Suprapubic skin (tissue), 3 donors: ENCODE results near the gene CRACR2B.

Source experiments
- CTCF ChIP-seq, 2 donors: fragments of 200-600 bp in 1 of 2; fragments of 450-650 bp in 1 of 2; sonication (generic) in 1 of 2; IDR thresholded peaks; one replicate each; pipeline ENCODE4 v1.5.1; 2016 to 2019; ENCODE audit warnings: antibody characterized with exemption in 2 of 2, mild to moderate bottlenecking in 1 of 2, moderate library complexity in 1 of 2
- POLR2A ChIP-seq, 2 donors: fragments of 450-650 bp; IDR thresholded peaks; one replicate each; pipeline ENCODE4 v1.6.1; 2017; ENCODE audit warnings: antibody characterized with exemption in 2 of 2, mild to moderate bottlenecking in 2 of 2, moderate library complexity in 2 of 2

DNA sequence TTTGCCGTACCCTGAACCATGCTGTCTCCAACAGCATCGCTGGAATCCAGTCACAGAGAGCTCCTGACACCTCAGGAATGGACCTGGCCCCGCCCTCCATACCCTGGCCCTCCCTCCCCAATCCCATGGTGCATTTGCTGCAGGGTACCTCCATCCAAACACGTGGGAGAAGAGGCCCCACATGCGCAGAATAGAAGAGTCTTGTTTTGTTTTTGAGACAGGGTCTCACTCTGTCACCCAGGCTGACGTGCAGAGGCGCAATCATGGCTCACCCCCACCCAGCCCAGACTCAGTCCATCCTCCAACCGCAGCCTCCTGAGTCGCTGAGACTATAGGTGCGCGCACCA lies 11.3 kb upstream of the CRACR2B start:
- TF ChIP-seq CTCF (IDR thresholded peaks at IDR 0.05): no peak
- no peak for TF ChIP-seq POLR2A (IDR thresholded peaks at IDR 0.05)
